Esophagus muscularis mucosa (tissue), 3 donors: ENCODE data around the gene NSMF.
A peak's percentile ranks its signal among the peaks of the same experiment; 100 is the strongest.

Source experiments
- POLR2A ChIP-seq: fragments of 450-650 bp; IDR thresholded peaks from one replicate; pipeline ENCODE4 v1.6.1; 2017; ENCODE audit warnings: antibody characterized with exemption, moderate library complexity, mild to moderate bottlenecking, low read depth
- POLR2AphosphoS5 ChIP-seq, 2 donors: sonication (generic); formaldehyde crosslinking; IDR thresholded peaks; one replicate each; pipeline ENCODE4 v1.6.1; 2017; ENCODE audit warnings: antibody characterized with exemption in 2 of 2
- TF ChIP-seq, protein P1 (sequence below), 3 experiments: fragments of 200-600 bp in 2 of 3; fragments of 450-650 bp in 1 of 3; sonication (generic) in 2 of 3; IDR thresholded peaks; one replicate each; pipeline ENCODE4 v1.5.1; 2017 to 2019; ENCODE audit warnings: antibody characterized with exemption in 3 of 3, mild to moderate bottlenecking in 2 of 3, moderate library complexity in 1 of 3

GRCh38 chr9:137411645-137412380, 47.3 kb downstream of the NSMF start:
- no peak for TF ChIP-seq POLR2A
- TF ChIP-seq, protein P1, sequence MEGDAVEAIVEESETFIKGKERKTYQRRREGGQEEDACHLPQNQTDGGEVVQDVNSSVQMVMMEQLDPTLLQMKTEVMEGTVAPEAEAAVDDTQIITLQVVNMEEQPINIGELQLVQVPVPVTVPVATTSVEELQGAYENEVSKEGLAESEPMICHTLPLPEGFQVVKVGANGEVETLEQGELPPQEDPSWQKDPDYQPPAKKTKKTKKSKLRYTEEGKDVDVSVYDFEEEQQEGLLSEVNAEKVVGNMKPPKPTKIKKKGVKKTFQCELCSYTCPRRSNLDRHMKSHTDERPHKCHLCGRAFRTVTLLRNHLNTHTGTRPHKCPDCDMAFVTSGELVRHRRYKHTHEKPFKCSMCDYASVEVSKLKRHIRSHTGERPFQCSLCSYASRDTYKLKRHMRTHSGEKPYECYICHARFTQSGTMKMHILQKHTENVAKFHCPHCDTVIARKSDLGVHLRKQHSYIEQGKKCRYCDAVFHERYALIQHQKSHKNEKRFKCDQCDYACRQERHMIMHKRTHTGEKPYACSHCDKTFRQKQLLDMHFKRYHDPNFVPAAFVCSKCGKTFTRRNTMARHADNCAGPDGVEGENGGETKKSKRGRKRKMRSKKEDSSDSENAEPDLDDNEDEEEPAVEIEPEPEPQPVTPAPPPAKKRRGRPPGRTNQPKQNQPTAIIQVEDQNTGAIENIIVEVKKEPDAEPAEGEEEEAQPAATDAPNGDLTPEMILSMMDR (IDR thresholded peaks at IDR 0.05), result no peak
- peak in 1 of 2 donors; percentile 59 for TF ChIP-seq POLR2AphosphoS5 (IDR thresholded peaks at IDR 0.05)
